ENCODE measurements around the gene PDE4A. TPM values are rescaled to one million over a fixed set of nuclear protein-coding genes. Genes with fewer than 3 reads are reported as not detected.
A peak's percentile ranks its signal among the peaks of the same experiment; 100 is the strongest.

PDE4A gene
- total and polyA plus RNA-seq, 10 of the 15 experiments (the other 5 are each of a cell fraction or from before 2014, with no cell fraction given): 0.24 to 13.3 (median 4.9) TPM

GRCh38 chr19:10418485-10419199 lies 1.7 kb upstream of the PDE4A start (continued):
- TF ChIP-seq SPI1 (IDR thresholded peaks at IDR 0.05; ENCODE audit: borderline replicate concordance, insufficient read depth, low read depth, low read length) (no peak), HDGF (IDR thresholded peaks at IDR 0.05) (peak; percentile 51; the same call in 1 of the 2 replicates)

- Histone ChIP-seq H3K4me3 (peak overlapping the region; percentile 40; the same call in 1 of the 2 replicates), H3K9me3 (replicated peaks; ENCODE audit: control insufficient read depth, insufficient read depth, low read length) (peaks cover 2% of the 10 kb centered on the region; the same call in 2 of the 3 replicates), H3K9ac (ENCODE audit: control insufficient read depth, insufficient read depth, low read length) (no peak overlapping the region), H3K36me3 (ENCODE audit: control insufficient read depth in 2 of 2, insufficient read depth in 2 of 2, low read length in 1 of 2) (no peaks in the 10 kb centered on the region), H3K27me3 (replicated peaks in 1 of 2; ENCODE audit: control insufficient read depth in 2 of 2, insufficient read depth in 2 of 2, low read length in 1 of 2) (peaks cover 0 to 17% of the 10 kb centered on the region in 2 experiments; a peak in 3 of 4 replicates), H3K4me1 (ENCODE audit: control insufficient read depth, insufficient read depth, low read length) (peaks cover 50% of the 10 kb centered on the region), H3K79me2 (ENCODE audit: control insufficient read depth, insufficient read depth, low read length) (no peaks in the 10 kb centered on the region), H3K4me2 (ENCODE audit: control insufficient read depth, insufficient read depth) (peak overlapping the region; percentile 87), H3K27ac (ENCODE audit: control insufficient read depth, insufficient read depth) (no peak overlapping the region), H4K20me1 (ENCODE audit: control insufficient read depth, insufficient read depth) (no peaks in the 10 kb centered on the region; the same call in 1 of the 2 replicates), H2AFZ (ENCODE audit: control insufficient read depth, low read depth, low read length) (peak overlapping the region; percentile 39; the same call in 1 of the 2 replicates)
- DNase-seq (ENCODE audit: low read depth, low spot score) (no peak), FAIRE-seq (no peak), ATAC-seq (no peak)
- POLR2A ChIA-PET: interaction anchor here (1.3 to 7.8 kb wide), 2 partner anchors 9 to 13 kb away, joined by 9 to 122 read pairs; partner anchors contain the start of gene CDC37
- RAD21 ChIA-PET (ENCODE audit: unreplicated experiment): interaction anchor here (10.2 kb wide), 1 partner anchor 13 kb away, joined by 209 read pairs; the partner anchor contains the start of gene CDC37
- SMC1A ChIA-PET (ENCODE audit: uncharacterized antibody, unreplicated experiment): interaction anchor here (7.5 kb wide), 1 partner anchor 13 kb away, joined by 124 read pairs; the partner anchor contains the start of gene CDC37
- WGBS (ENCODE audit: insufficient coverage, insufficient replicate concordance, low lambda C conversion rate, missing lambda C conversion rate): under 1% methylated on average over 31 of the region's 40 CpGs
- 0 out of 4 replicates have a peak, but pooled peaks of 1 of the 2 experiments have one; percentile 15 for TF ChIP-seq ETV6 (conservative IDR thresholded peaks at IDR 0.05 in 1 of 2, IDR thresholded peaks at IDR 0.05 in 1 of 2; ENCODE audit: borderline replicate concordance in 1 of 2, low read depth in 1 of 2)
- TF ChIP-seq ZNF217 (IDR thresholded peaks at IDR 0.05): no peak
- peak; percentile 14; the same call in 1 of the 2 replicates for TF ChIP-seq GATAD2B (conservative IDR thresholded peaks at IDR 0.05; ENCODE audit: low read depth)
- TF ChIP-seq KLF5 (IDR thresholded peaks at IDR 0.05; ENCODE audit: partially characterized antibody): no peak
- peak; percentile 47; the same call in 1 of the 2 replicates for TF ChIP-seq LARP7 (IDR thresholded peaks at IDR 0.05)
- TF ChIP-seq SRF (IDR thresholded peaks at IDR 0.05; ENCODE audit: low read depth in 2 of 2, low read length in 2 of 2): peak in 1 of 2 experiments; percentile 15; a peak in 1 of 4 replicates
- in situ Hi-C loops (cut with MboI): no loop called here
- no TSS peak for BruUV-seq (replicated peaks)
- CTCF ChIA-PET: interaction anchor here (1.8 to 28.5 kb wide), 3 partner anchors 6 to 149 kb away, joined by 13 to 1053 read pairs (median 1053); partner anchors contain the start of genes CDC37, ICAM1 and PDE4A
- intact Hi-C loops (cut with micrococcal nuclease; ENCODE audit: unreplicated experiment): loop anchor here (10.0 kb wide), 1 partner anchor 236 kb away; the partner anchor contains the start of gene ILF3
These were observed 1.1 kb upstream of the PDE4A start for GRCh38 chr19:10419200-10419645.

All from GM12878 (cell line).